Measurements from ENCODE around the gene HIC2.
"Not testable (repeated sequence)": the region's sequence is repeated elsewhere in the genome, so short reads cannot be mapped to it uniquely, and the experiment has no call there.

GRCh38 chr22:21416375-21416774, 796 bp upstream of the HIC2 start:
- not testable (repeated sequence) for TF ChIP-seq REST (IDR thresholded peaks at IDR 0.05; ENCODE audit: low read depth); POLR2A (IDR thresholded peaks at IDR 0.05; ENCODE audit: borderline replicate concordance, extremely low read depth, insufficient read depth, insufficient read length); POLR2AphosphoS5 (IDR thresholded peaks at IDR 0.05; ENCODE audit: low read depth, low read length); JUND (IDR thresholded peaks at IDR 0.05); ZNF274 (IDR thresholded peaks at IDR 0.05; ENCODE audit: low read depth, low read length); EGR1 (IDR thresholded peaks at IDR 0.05; ENCODE audit: low read depth); ZFX (IDR thresholded peaks at IDR 0.05)
- TF ChIP-seq, protein P1, sequence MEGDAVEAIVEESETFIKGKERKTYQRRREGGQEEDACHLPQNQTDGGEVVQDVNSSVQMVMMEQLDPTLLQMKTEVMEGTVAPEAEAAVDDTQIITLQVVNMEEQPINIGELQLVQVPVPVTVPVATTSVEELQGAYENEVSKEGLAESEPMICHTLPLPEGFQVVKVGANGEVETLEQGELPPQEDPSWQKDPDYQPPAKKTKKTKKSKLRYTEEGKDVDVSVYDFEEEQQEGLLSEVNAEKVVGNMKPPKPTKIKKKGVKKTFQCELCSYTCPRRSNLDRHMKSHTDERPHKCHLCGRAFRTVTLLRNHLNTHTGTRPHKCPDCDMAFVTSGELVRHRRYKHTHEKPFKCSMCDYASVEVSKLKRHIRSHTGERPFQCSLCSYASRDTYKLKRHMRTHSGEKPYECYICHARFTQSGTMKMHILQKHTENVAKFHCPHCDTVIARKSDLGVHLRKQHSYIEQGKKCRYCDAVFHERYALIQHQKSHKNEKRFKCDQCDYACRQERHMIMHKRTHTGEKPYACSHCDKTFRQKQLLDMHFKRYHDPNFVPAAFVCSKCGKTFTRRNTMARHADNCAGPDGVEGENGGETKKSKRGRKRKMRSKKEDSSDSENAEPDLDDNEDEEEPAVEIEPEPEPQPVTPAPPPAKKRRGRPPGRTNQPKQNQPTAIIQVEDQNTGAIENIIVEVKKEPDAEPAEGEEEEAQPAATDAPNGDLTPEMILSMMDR (IDR thresholded peaks at IDR 0.05 in 2 of 3, conservative IDR thresholded peaks at IDR 0.05 in 1 of 3; ENCODE audit: borderline replicate concordance in 1 of 3, insufficient read depth in 1 of 3, low read depth in 2 of 3, low read length in 2 of 3): not testable (repeated sequence)

All from HCT116 (cell line).